SK-N-MC (cell line): Measurements from ENCODE around the gene SNHG17.

ENCODE experiments used
- EZH2 ChIP-seq: fragments of 200-600 bp; sonication (generic); IDR thresholded peaks from one replicate; pipeline ENCODE4 v1.6.1; 2017; ENCODE audit warnings: antibody characterized with exemption
- FOXP2 ChIP-seq: optimal IDR thresholded peaks from 2 replicates; pipeline ENCODE3; 2011; ENCODE audit warnings: mild to moderate bottlenecking, moderate library complexity; ENCODE audit not compliant: insufficient read depth; ENCODE audit errors: extremely low read length, control extremely low read depth

GRCh38 chr20:38402089-38402488 lies 33.0 kb downstream of the SNHG17 start:
- TF ChIP-seq EZH2 (no peak), FOXP2 (no peak)
